Natural killer cell (primary cell): ENCODE results near the gene SLC25A52. TPM values are rescaled to one million over a fixed set of nuclear protein-coding genes. Genes with fewer than 3 reads are reported as not detected.

ENCODE experiments used
- ATAC-seq, 3 donors: fragments of 150-1000 bp in 2 of 3; fragments of 200-7000 bp in 1 of 3; cut with Tn5 transposase; 1 replicate in 1 of 3; 2 replicates in 2 of 3; pipeline ENCODE4 v1.10.0; 2021; ENCODE audit warnings: mild to moderate bottlenecking in 2 of 3, moderate library complexity in 2 of 3
- DNase-seq, 2 donors: peaks; one replicate each; pipeline versions ENCODE4 v3.0.0 to v3.0.0-alpha.2; 2013 to 2021; ENCODE audit warnings: mixed read lengths in 1 of 2
- H3K27ac ChIP-seq: one replicate; pipeline ENCODE4 v1.5.1; 2013; ENCODE audit warnings: mild to moderate bottlenecking, low read length
- H3K27me3 ChIP-seq: one replicate; pipeline ENCODE4 v1.6.1; 2013; ENCODE audit warnings: low read length; ENCODE audit not compliant: control insufficient read depth, insufficient read depth
- H3K36me3 ChIP-seq: one replicate; pipeline ENCODE4 v1.6.1; 2013; ENCODE audit warnings: low read length; ENCODE audit not compliant: control insufficient read depth, insufficient read depth
- H3K4me1 ChIP-seq: one replicate; pipeline ENCODE4 v1.6.1; 2013; ENCODE audit warnings: low read length; ENCODE audit not compliant: control insufficient read depth, insufficient read depth
- H3K4me3 ChIP-seq: one replicate; pipeline ENCODE4 v1.5.1; 2013; ENCODE audit warnings: low read length
- H3K9me3 ChIP-seq: one replicate; pipeline ENCODE4 v1.6.1; 2013; ENCODE audit warnings: low read length; ENCODE audit not compliant: control insufficient read depth, insufficient read depth
- H3K27ac Mint-ChIP-seq, 2 donors: one replicate each; pipeline ENCODE4 v1.8.0; 2022; ENCODE audit warnings: mild to moderate bottlenecking in 2 of 2, mixed read lengths in 2 of 2, moderate library complexity in 1 of 2
- H3K27me3 Mint-ChIP-seq, 2 donors: one replicate each; pipeline ENCODE4 v1.8.0; 2022; ENCODE audit warnings: low read depth in 2 of 2, mixed read lengths in 2 of 2
- H3K36me3 Mint-ChIP-seq: one replicate; pipeline ENCODE4 v1.8.0; 2022; ENCODE audit warnings: mixed read lengths
- H3K4me1 Mint-ChIP-seq, 2 donors: one replicate each; pipeline ENCODE4 v1.8.0; 2022; ENCODE audit warnings: mixed read lengths in 2 of 2
- H3K4me3 Mint-ChIP-seq: one replicate; pipeline ENCODE4 v1.8.0; 2022; ENCODE audit warnings: mild to moderate bottlenecking, moderate library complexity, mixed read lengths
- H3K9me3 Mint-ChIP-seq, 2 donors: one replicate each; pipeline ENCODE4 v1.8.0; 2022; ENCODE audit warnings: mixed read lengths in 2 of 2
- CTCF ChIP-seq: fragments of 200-600 bp; IDR thresholded peaks from one replicate; pipeline ENCODE4 v1.8.0; 2022; ENCODE audit warnings: antibody characterized with exemption
- WGBS: methylation state at CpG from one replicate; pipeline ENCODE4 v1.1.7; 2013; ENCODE audit warnings: missing lambda C conversion rate; ENCODE audit not compliant: insufficient coverage; 5-methylcytosine and 5-hydroxymethylcytosine counted together
- intact Hi-C: fragments of 100-400 bp; cut with micrococcal nuclease; formaldehyde crosslinking; loops from one replicate; pipeline ENCODE4 v1.14.2; 2022
- total RNA-seq, 4 donors: library from RNA; stranded (reverse); fragments of 120-200 nt in 1 of 4; gene quantifications; one replicate each; pipeline versions ENCODE4 v1.2.3 to v1.2.4, GENCODE V29; 2013 to 2022

The SLC25A52 gene
- total RNA-seq, 3 donors from 2014 or later (not counting 1 experiment from before 2014, with no cell fraction given): 0.40 to 1.1 TPM; not detected in 1

GRCh38 chr18:31721601-31722000 is 39.1 kb downstream of the SLC25A52 start:
- Histone ChIP-seq H3K36me3 (no peaks in the 10 kb centered on the region), H3K27me3 (peaks cover 8% of the 10 kb centered on the region), H3K27ac (no peak overlapping the region), H3K9me3 (peaks cover 4% of the 10 kb centered on the region), H3K4me1 (peaks cover 8% of the 10 kb centered on the region), H3K4me3 (no peak overlapping the region)
- DNase-seq (no peak), ATAC-seq (no peak)
- H3K9me3 Mint-ChIP-seq: no peaks in the 10 kb centered on the region
- no peaks in the 10 kb centered on the region for H3K36me3 Mint-ChIP-seq
- peaks cover 4 to 7% of the 10 kb centered on the region in 2 donors for H3K4me1 Mint-ChIP-seq
- intact Hi-C loops: no loop called here
- 86% methylated on average over 2 of the region's 3 CpGs for WGBS
- no peak overlapping the region for H3K27ac Mint-ChIP-seq
- H3K27me3 Mint-ChIP-seq: peaks cover 13 to 15% of the 10 kb centered on the region in 2 donors
- H3K4me3 Mint-ChIP-seq: no peak overlapping the region
- no peak for TF ChIP-seq CTCF

- intact Hi-C loops: no loop called here
- ATAC-seq: no peak
- H3K27me3 Mint-ChIP-seq: peaks cover 13 to 15% of the 10 kb centered on the region in 2 donors
- Histone ChIP-seq H3K36me3 (no peaks in the 10 kb centered on the region), H3K4me1 (peaks cover 8% of the 10 kb centered on the region), H3K4me3 (no peak overlapping the region), H3K27me3 (peaks cover 8% of the 10 kb centered on the region), H3K27ac (no peak overlapping the region), H3K9me3 (peaks cover 4% of the 10 kb centered on the region)
- H3K27ac Mint-ChIP-seq: no peak overlapping the region
- no peak overlapping the region for H3K4me3 Mint-ChIP-seq
- H3K4me1 Mint-ChIP-seq: peaks cover 4 to 7% of the 10 kb centered on the region in 2 donors
- no peaks in the 10 kb centered on the region for H3K36me3 Mint-ChIP-seq
- no peak for DNase-seq
- no peaks in the 10 kb centered on the region for H3K9me3 Mint-ChIP-seq
- TF ChIP-seq CTCF: no peak
- WGBS: 77% methylated on average over 7 of the region's 7 CpGs
These were observed 39.8 kb downstream of the SLC25A52 start for GRCh38 chr18:31720867-31721266.

- TF ChIP-seq CTCF: no peak
- Histone ChIP-seq H3K36me3 (no peaks in the 10 kb centered on the region), H3K4me1 (peaks cover 7% of the 10 kb centered on the region), H3K27me3 (peaks cover 8% of the 10 kb centered on the region), H3K9me3 (peaks cover 4% of the 10 kb centered on the region), H3K27ac (no peak overlapping the region), H3K4me3 (no peak overlapping the region)
- intact Hi-C loops: no loop called here
- Mint-ChIP-seq H3K36me3 (no peaks in the 10 kb centered on the region), H3K27me3 (peaks cover 11 to 14% of the 10 kb centered on the region in 2 donors), H3K4me3 (no peak overlapping the region), H3K4me1 (peaks cover 3 to 6% of the 10 kb centered on the region in 2 donors), H3K27ac (no peak overlapping the region), H3K9me3 (no peaks in the 10 kb centered on the region)
- 90% methylated on average over 7 of the region's 7 CpGs for WGBS
- ATAC-seq (no peak), DNase-seq (no peak)
These were observed 41.2 kb downstream of the SLC25A52 start for GRCh38 chr18:31719363-31720006.

GRCh38 chr18:31718386-31718785 is 42.3 kb downstream of the SLC25A52 start:
- Mint-ChIP-seq H3K4me3 (no peak overlapping the region), H3K9me3 (no peaks in the 10 kb centered on the region), H3K4me1 (no peaks in the 10 kb centered on the region), H3K27ac (no peak overlapping the region), H3K36me3 (no peaks in the 10 kb centered on the region), H3K27me3 (peaks cover 4 to 5% of the 10 kb centered on the region in 2 donors)
- intact Hi-C loops: no loop called here
- no peak for ATAC-seq
- WGBS: 85% methylated on average over 2 of the region's 3 CpGs
- Histone ChIP-seq H3K36me3 (no peaks in the 10 kb centered on the region), H3K9me3 (peaks cover 4% of the 10 kb centered on the region), H3K27me3 (peaks cover 3% of the 10 kb centered on the region), H3K4me3 (no peak overlapping the region), H3K27ac (no peak overlapping the region), H3K4me1 (no peaks in the 10 kb centered on the region)
- TF ChIP-seq CTCF: no peak
- DNase-seq: no peak
